Caco-2 (cell line): ENCODE data around the gene SF3B3. TPM values are rescaled to one million over a fixed set of nuclear protein-coding genes. Genes with fewer than 3 reads are reported as not detected.

ENCODE experiments used
- BruUV-seq: library from RNA; stranded (reverse); fragments of 400-500 nt; replicated peaks from 2 replicates; lab custom pipeline; 2021; lab: Mats Ljungman, UMichigan
- CTCF ChIA-PET: fragments of 300-600 bp; sonication (Branson Sonifier 250); formaldehyde crosslinking; loops from one replicate; lab custom pipeline; 2022; ENCODE audit warnings: antibody characterized with exemption; lab: Charles Lee
- POLR2A ChIA-PET: fragments of 300-600 bp; sonication (Branson Sonifier 250); formaldehyde crosslinking; loops from one replicate; lab custom pipeline; 2022; ENCODE audit warnings: antibody characterized with exemption; lab: Charles Lee
- DNase-seq, 2 experiments: peaks; one replicate each; pipeline versions ENCODE4 v3.0.0 to v3.0.0-alpha.2; 2020 to 2022
- H3K27me3 ChIP-seq: replicated peaks from 2 replicates; pipeline ENCODE4 v1.6.0; 2011; ENCODE audit warnings: low read length; ENCODE audit not compliant: control insufficient read depth, insufficient read depth
- H3K36me3 ChIP-seq: 2 replicates; pipeline ENCODE4 v1.5.1; 2011; ENCODE audit warnings: low read length; ENCODE audit not compliant: control insufficient read depth, insufficient read depth
- H3K4me1 ChIP-seq: fragments of 250-450 bp; sonication (Bioruptor Pico); 2 replicates; pipeline ENCODE4 v1.5.1; 2020; ENCODE audit warnings: mild to moderate bottlenecking
- H3K4me3 ChIP-seq: 2 replicates; pipeline ENCODE4 v1.5.1; 2011; ENCODE audit warnings: low read depth, mild to moderate bottlenecking, control low read depth, low read length
- H3K9me3 ChIP-seq: fragments of 250-450 bp; sonication (Bioruptor Pico); 2 replicates; pipeline ENCODE4 v1.5.1; 2020; ENCODE audit warnings: mild to moderate bottlenecking, moderate library complexity
- H3K27ac Mint-ChIP-seq: one replicate; pipeline ENCODE4 v1.8.0; 2022; ENCODE audit warnings: mixed read lengths; ENCODE audit not compliant: unreplicated experiment
- H3K27me3 Mint-ChIP-seq: one replicate; pipeline ENCODE4 v1.8.0; 2022; ENCODE audit warnings: mixed read lengths; ENCODE audit not compliant: insufficient read depth, unreplicated experiment
- H3K36me3 Mint-ChIP-seq: one replicate; pipeline ENCODE4 v1.8.0; 2022; ENCODE audit warnings: mild to moderate bottlenecking, mixed read lengths; ENCODE audit not compliant: insufficient read depth, unreplicated experiment
- H3K4me1 Mint-ChIP-seq: one replicate; pipeline ENCODE4 v1.8.0; 2022; ENCODE audit warnings: low read depth, mixed read lengths; ENCODE audit not compliant: unreplicated experiment
- H3K4me3 Mint-ChIP-seq: one replicate; pipeline ENCODE4 v1.8.0; 2022; ENCODE audit warnings: mild to moderate bottlenecking, moderate library complexity, mixed read lengths; ENCODE audit not compliant: unreplicated experiment
- H3K9me3 Mint-ChIP-seq: one replicate; pipeline ENCODE4 v1.8.0; 2022; ENCODE audit warnings: mixed read lengths; ENCODE audit not compliant: unreplicated experiment
- intact Hi-C: fragments of 100-400 bp; cut with micrococcal nuclease; formaldehyde crosslinking; loops from one replicate; pipeline ENCODE4 v1.10.0; 2022; ENCODE audit not compliant: unreplicated experiment
- total RNA-seq: library from RNA; stranded (reverse); gene quantifications from 2 replicates; pipeline ENCODE4 v1.2.3, GENCODE V29; 2022
- TF ChIP-seq, protein P1 (sequence below), 2 experiments: fragments of 200-600 bp in 1 of 2; IDR thresholded peaks; 1 replicate in 1 of 2; 2 replicates in 1 of 2; pipeline versions ENCODE4 v1.5.1 to v1.8.0; 2011 to 2022; ENCODE audit warnings: antibody characterized with exemption in 1 of 2, control low read depth in 1 of 2, inconsistent platforms in 1 of 2, low read depth in 1 of 2, low read length in 1 of 2, mild to moderate bottlenecking in 1 of 2, moderate library complexity in 1 of 2; ENCODE audit not compliant: insufficient read depth in 1 of 2, severe bottlenecking in 1 of 2, unreplicated experiment in 1 of 2

SF3B3 gene
- total RNA-seq, 1 experiment from 2014 or later = 387 TPM

DNA sequence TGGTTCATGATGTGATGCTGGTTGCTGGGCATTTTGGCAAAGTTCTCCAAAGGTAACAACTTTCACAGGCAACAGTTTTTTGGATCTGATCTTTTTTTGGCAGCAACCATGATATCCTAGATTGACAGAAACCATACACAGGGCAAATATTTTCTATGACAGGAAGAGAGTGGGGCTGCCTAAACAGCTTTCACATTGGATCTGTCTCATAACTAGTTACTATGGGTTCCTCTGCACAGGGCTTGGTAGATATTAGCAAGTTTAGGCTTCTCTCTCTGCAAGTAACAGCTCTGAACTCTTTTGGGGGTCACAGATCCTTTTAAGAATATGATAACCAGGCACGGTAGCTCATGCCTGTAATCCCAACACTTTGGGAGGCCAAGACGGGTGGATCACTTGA, 28.8 kb upstream of the SF3B3 start:
- Mint-ChIP-seq H3K36me3 (peaks cover 34% of the 10 kb centered on the region), H3K4me3 (no peak overlapping the region), H3K27me3 (no peaks in the 10 kb centered on the region), H3K9me3 (no peaks in the 10 kb centered on the region), H3K27ac (no peak overlapping the region), H3K4me1 (no peaks in the 10 kb centered on the region)
- H3K36me3 ChIP-seq = peaks cover 10% of the 10 kb centered on the region
- H3K4me1 ChIP-seq = no peaks in the 10 kb centered on the region
- ChIA-PET POLR2A (no interaction called here), CTCF (no interaction called here)
- BruUV-seq = no TSS peak
- intact Hi-C loops = no loop called here
- no peaks in the 10 kb centered on the region for H3K9me3 ChIP-seq
- DNase-seq = no peak
- H3K4me3 ChIP-seq = no peak overlapping the region
- no peaks in the 10 kb centered on the region for H3K27me3 ChIP-seq
- TF ChIP-seq, protein P1, sequence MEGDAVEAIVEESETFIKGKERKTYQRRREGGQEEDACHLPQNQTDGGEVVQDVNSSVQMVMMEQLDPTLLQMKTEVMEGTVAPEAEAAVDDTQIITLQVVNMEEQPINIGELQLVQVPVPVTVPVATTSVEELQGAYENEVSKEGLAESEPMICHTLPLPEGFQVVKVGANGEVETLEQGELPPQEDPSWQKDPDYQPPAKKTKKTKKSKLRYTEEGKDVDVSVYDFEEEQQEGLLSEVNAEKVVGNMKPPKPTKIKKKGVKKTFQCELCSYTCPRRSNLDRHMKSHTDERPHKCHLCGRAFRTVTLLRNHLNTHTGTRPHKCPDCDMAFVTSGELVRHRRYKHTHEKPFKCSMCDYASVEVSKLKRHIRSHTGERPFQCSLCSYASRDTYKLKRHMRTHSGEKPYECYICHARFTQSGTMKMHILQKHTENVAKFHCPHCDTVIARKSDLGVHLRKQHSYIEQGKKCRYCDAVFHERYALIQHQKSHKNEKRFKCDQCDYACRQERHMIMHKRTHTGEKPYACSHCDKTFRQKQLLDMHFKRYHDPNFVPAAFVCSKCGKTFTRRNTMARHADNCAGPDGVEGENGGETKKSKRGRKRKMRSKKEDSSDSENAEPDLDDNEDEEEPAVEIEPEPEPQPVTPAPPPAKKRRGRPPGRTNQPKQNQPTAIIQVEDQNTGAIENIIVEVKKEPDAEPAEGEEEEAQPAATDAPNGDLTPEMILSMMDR (IDR thresholded peaks at IDR 0.05; ENCODE audit: insufficient read depth in 1 of 2, low read depth in 1 of 2, low read length in 1 of 2, severe bottlenecking in 1 of 2, unreplicated experiment in 1 of 2) = no peak

DNA sequence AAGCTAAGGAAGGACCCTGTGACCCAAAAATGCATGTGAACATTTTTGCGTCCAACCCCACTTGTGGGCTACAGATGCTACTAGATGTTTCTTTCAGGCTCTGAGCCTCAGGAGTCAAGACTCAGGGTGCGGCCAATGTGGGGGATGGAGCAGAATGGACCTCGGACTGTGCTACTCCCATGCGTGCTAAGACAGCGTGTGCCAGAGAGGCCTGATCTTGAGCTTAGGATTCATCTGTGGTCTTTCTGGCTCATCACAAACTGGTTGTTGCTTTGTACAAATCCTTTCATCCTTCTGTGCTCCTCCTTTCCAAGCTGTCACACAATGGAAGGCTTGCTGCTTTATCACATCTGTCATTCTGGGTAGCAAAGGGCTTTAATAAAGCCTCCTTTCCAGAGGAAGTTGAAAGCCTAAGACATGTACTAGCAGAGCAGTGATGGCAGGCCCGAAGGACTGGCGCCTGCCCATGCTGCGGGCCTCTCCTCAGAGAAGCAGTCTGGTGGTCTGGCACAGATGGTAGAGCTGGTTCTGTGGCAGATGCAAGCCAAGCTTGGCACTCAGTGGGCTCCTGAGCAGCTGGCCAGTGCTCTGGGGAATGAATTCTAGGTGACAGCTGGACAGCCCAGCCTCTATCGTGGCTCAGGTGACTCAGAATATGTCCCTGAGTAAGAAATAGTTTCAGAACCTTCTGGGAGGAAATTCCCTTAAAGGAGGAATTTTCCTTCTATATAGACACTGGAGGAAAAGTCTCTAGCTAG, 28.0 kb upstream of the SF3B3 start:
- no peak overlapping the region for H3K4me3 ChIP-seq
- Mint-ChIP-seq H3K4me3 (no peak overlapping the region), H3K4me1 (no peaks in the 10 kb centered on the region), H3K27ac (no peak overlapping the region), H3K36me3 (peaks cover 37% of the 10 kb centered on the region), H3K27me3 (no peaks in the 10 kb centered on the region), H3K9me3 (no peaks in the 10 kb centered on the region)
- CTCF ChIA-PET = no interaction called here
- no peaks in the 10 kb centered on the region for H3K9me3 ChIP-seq
- TF ChIP-seq, protein P1 (IDR thresholded peaks at IDR 0.05; ENCODE audit: insufficient read depth in 1 of 2, low read depth in 1 of 2, low read length in 1 of 2, severe bottlenecking in 1 of 2, unreplicated experiment in 1 of 2) = no peak
- peaks cover 10% of the 10 kb centered on the region for H3K36me3 ChIP-seq
- no TSS peak for BruUV-seq
- H3K27me3 ChIP-seq = no peaks in the 10 kb centered on the region
- intact Hi-C loops = no loop called here
- H3K4me1 ChIP-seq = no peaks in the 10 kb centered on the region
- POLR2A ChIA-PET = no interaction called here
- no peak for DNase-seq

DNA sequence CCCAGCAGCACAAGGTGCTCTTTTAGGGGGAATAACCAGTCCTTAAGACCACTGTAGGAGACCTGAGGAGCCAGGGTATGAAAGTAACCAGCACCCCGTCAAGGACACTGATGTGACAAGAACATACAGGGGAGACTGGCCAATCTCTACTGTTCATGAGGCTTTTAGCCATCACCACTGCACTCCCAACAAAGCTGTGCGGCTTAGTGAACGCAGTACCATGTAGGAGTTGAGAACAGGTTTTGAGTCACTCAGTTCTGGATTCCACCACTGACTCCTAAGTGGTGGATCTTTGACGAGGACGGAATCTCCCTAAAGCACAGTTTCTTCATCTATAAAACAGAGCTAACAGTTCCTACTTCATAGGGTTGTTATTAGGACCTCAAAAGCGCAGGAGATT, 27.1 kb upstream of the SF3B3 start:
- Mint-ChIP-seq H3K27ac (no peak overlapping the region), H3K9me3 (no peaks in the 10 kb centered on the region), H3K36me3 (peaks cover 46% of the 10 kb centered on the region), H3K4me1 (no peaks in the 10 kb centered on the region), H3K4me3 (no peak overlapping the region), H3K27me3 (no peaks in the 10 kb centered on the region)
- peaks cover 10% of the 10 kb centered on the region for H3K36me3 ChIP-seq
- ChIA-PET CTCF (interaction anchor here (0.7 kb wide), 1 partner anchor 35 kb away, joined by 3 read pairs; no protein-coding TSS in a partner anchor), POLR2A (no interaction called here)
- H3K4me1 ChIP-seq = no peaks in the 10 kb centered on the region
- TF ChIP-seq, protein P1 (IDR thresholded peaks at IDR 0.05; ENCODE audit: insufficient read depth in 1 of 2, low read depth in 1 of 2, low read length in 1 of 2, severe bottlenecking in 1 of 2, unreplicated experiment in 1 of 2) = no peak
- intact Hi-C loops = no loop called here
- no peaks in the 10 kb centered on the region for H3K9me3 ChIP-seq
- no peak overlapping the region for H3K4me3 ChIP-seq
- H3K27me3 ChIP-seq = no peaks in the 10 kb centered on the region
- no TSS peak for BruUV-seq
- no peak for DNase-seq
